Heart right ventricle (tissue), 16 donors: ENCODE data around the gene GTPBP6. TPM values are rescaled to one million over a fixed set of nuclear protein-coding genes. Genes with fewer than 3 reads are reported as not detected.

ENCODE experiments used
- ATAC-seq, 8 donors: fragments of 200-7000 bp; cut with Tn5 transposase; one replicate each; pipeline ENCODE4 v1.9.1; 2020; ENCODE audit warnings: mild to moderate bottlenecking in 8 of 8, moderate library complexity in 8 of 8, moderate number of reproducible peaks in 1 of 8
- DNase-seq, 2 donors: peaks; one replicate each; pipeline ENCODE4 v3.0.0-alpha.2; 2020
- H3K27ac ChIP-seq, 10 donors: fragments of 200-600 bp; sonication (generic) in 2 of 10; one replicate each; pipeline versions ENCODE4 v1.5.0 to v1.8.0; 2020 to 2022; ENCODE audit warnings: mild to moderate bottlenecking in 3 of 10
- H3K27me3 ChIP-seq, 7 donors: fragments of 200-600 bp; one replicate each; pipeline ENCODE4 v1.8.0; 2021 to 2022; ENCODE audit warnings: mild to moderate bottlenecking in 2 of 7
- H3K36me3 ChIP-seq, 9 donors: fragments of 200-600 bp; sonication (generic) in 1 of 9; one replicate each; pipeline versions ENCODE4 v1.5.0 to v1.8.0; 2020 to 2022; ENCODE audit warnings: mild to moderate bottlenecking in 2 of 9
- H3K4me1 ChIP-seq, 9 donors: fragments of 200-600 bp; sonication (generic) in 1 of 9; one replicate each; pipeline versions ENCODE4 v1.5.0 to v1.8.0; 2020 to 2022; ENCODE audit warnings: mild to moderate bottlenecking in 4 of 9
- H3K4me3 ChIP-seq, 10 donors: fragments of 200-600 bp; sonication (generic) in 2 of 10; one replicate each; pipeline versions ENCODE4 v1.5.0 to v1.8.0; 2020 to 2022; ENCODE audit warnings: mild to moderate bottlenecking in 7 of 10, moderate library complexity in 2 of 10
- H3K9me3 ChIP-seq, 11 donors: fragments of 200-600 bp in 10 of 11; sonication (generic) in 2 of 11; one replicate each; pipeline versions ENCODE4 v1.5.0 to v1.8.0; 2013 to 2022; ENCODE audit warnings: mild to moderate bottlenecking in 2 of 11, control low read depth in 1 of 11, moderate library complexity in 1 of 11
- WGBS, 2 donors: extraction: QIAGEN DNeasy Blood & Tissue Kit; methylation state at CpG; one replicate each; pipeline ENCODE4 v1.1.7; 2013; ENCODE audit warnings: inconsistent platforms in 1 of 2; 5-methylcytosine and 5-hydroxymethylcytosine counted together
- intact Hi-C, 10 donors: fragments of 100-400 bp; cut with DNase I; formaldehyde crosslinking; loops; one replicate each; pipeline versions ENCODE4 v1.11.1 to v1.14.2; 2022
- polyA plus RNA-seq, 2 donors: library from polyadenylated mRNA; stranded (reverse); fragments of 200-250 nt; gene quantifications; one replicate each; pipeline ENCODE4 v1.2.3, GENCODE V29; 2013
- total RNA-seq, 10 donors: library from RNA; stranded (reverse); fragmentation: NEBNext Ultra II Directional in 3 of 10; extraction: Animal tissue kit (Norgen Biotek cat#: 25700) in 3 of 10; gene quantifications; one replicate each; pipeline versions ENCODE4 v1.2.1 to v1.2.4, GENCODE V29; 2021 to 2023
- TF ChIP-seq, protein P1 (sequence below), 9 donors: fragments of 200-600 bp; sonication (generic) in 2 of 9; IDR thresholded peaks; one replicate each; pipeline versions ENCODE4 v1.5.0 to v1.8.0; 2021 to 2022; ENCODE audit warnings: antibody characterized with exemption in 9 of 9, mild to moderate bottlenecking in 5 of 9, moderate library complexity in 1 of 9
- donor health status: Arrhythmogenic right ventricular cardiomyopathy.
- donor health status: ischemic (EF 13 %, LVEDD 7.1; RV severe dilation, severe dysfunction).
- donor health status: healthy with polysubstance abuse.
- donor health status: DM: no; HTN: yes; CAD: no.
- donor health status: DM: no; HTN: no; CAD: no.
- donor health status: ischemic (EF 25% LVEDD 6.9; RV normal size, moderate dysfunction).
- donor health status: ischemic (EF 25% LVEDD 5.7; RV mildly dilated, moderate dysfunction).
- donor health status: healthy.
- donor health status: DM: yes; HTN: yes; CAD: no.
- donor health status: Ischemic cardiomyopathy.
- donor health status: ischemic (EF 35%, LVEDD 5.7; RV mildly dilated, moderate dysfunction).
- donor health status: nonischemic (EF 11% LVEDD 7.7; RV severe dilation, severe dysfunction).
- donor health status: DM: yes; HTN: yes; CAD: no.
- donor health status: PGD.
- donor health status: ischemic (EF 29% LVEDD 5.4; RV normal size, mild dysfunction).
- donor health status: nonischemic (EF 23%, LVEDD 6.1; RV moderate dilation, normal function).

The GTPBP6 gene
- total and polyA plus RNA-seq, 12 donors: 29.8 to 103 (median 46.3) TPM

DNA sequence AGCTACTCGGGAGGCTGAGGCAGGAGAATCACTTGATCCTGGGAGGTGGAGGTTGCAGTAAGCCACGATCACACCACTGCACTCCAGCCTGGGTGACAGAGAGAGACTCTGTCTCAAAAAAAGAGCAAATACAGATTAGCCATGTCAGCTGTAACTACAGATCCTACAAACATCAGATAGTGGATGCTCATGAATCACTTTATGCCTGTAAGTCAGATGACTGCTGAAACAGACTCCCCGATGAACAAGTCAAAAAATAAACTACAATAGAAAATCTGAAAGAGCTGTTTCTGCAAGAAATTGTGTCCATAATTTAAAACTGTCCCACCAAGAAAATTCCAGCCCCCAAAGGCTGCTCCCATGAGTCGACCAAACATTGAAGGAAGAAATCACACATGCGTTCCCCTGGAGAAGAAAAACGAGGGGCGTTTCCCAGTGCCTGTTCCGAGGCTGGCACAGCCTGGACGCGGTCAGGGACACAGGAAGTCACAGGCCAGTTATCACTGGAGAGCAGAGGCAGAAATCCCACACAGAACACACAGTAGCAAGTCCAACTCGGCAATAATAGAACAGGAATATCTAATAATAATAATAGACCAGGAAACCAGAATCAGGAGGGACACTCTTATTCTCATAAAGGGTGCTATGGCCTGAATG is 30.0 kb upstream of the GTPBP6 start:
- WGBS, 2 donors: 33 to 44% methylated on average over 11 of the region's 11 CpGs

DNA sequence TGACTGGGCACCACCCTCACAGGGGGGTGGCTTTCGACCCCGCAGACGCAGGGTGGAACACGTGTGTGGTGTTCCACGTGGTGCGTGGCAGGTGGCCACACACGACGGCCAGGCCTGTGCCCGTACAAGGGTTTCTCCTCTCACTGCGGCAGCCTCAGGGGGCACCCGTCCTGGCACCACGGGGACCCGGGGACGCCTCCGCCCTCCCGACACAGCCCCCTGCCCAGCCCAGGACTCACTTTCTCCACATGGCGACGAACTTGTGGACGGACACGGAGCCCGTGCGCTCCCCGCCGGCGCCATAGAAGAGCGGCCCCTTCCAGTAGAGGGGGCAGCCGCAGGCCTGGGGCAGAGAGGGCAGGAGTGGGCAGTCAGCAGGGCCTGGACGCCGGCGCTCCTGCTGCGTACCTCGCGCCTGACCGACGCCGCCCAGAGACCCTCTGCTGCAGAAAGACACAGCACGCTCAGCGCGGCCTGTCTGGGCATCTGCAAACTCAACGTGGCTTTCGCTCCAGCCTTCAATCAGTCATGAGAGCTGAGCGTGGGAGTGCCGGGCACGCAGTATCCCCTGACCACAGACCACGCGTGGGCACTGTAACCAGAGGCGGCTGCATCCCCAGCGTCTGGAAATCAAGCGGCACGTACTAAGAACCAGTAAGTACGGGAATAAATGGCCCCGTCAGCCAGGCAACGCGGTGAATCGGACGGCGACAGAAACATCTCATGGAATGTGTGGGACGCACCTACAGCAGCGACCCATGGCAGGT is 28.9 kb upstream of the GTPBP6 start:
- H3K9me3 ChIP-seq: peaks cover 0 to 2% (median 0%) of the 10 kb centered on the region in 11 donors
- ATAC-seq (peak in 1 of 8 donors; percentile 24), DNase-seq (no peak)
- intact Hi-C loops: no loop called here
- H3K36me3 ChIP-seq: peaks cover 0 to 26% (median 3%) of the 10 kb centered on the region in 9 donors
- TF ChIP-seq, protein P1, sequence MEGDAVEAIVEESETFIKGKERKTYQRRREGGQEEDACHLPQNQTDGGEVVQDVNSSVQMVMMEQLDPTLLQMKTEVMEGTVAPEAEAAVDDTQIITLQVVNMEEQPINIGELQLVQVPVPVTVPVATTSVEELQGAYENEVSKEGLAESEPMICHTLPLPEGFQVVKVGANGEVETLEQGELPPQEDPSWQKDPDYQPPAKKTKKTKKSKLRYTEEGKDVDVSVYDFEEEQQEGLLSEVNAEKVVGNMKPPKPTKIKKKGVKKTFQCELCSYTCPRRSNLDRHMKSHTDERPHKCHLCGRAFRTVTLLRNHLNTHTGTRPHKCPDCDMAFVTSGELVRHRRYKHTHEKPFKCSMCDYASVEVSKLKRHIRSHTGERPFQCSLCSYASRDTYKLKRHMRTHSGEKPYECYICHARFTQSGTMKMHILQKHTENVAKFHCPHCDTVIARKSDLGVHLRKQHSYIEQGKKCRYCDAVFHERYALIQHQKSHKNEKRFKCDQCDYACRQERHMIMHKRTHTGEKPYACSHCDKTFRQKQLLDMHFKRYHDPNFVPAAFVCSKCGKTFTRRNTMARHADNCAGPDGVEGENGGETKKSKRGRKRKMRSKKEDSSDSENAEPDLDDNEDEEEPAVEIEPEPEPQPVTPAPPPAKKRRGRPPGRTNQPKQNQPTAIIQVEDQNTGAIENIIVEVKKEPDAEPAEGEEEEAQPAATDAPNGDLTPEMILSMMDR (IDR thresholded peaks at IDR 0.05): no peak
- H3K4me1 ChIP-seq: peaks cover 0 to 17% (median 3%) of the 10 kb centered on the region in 9 donors
- whole genome bisulfite sequencing, 2 donors: 95 to 97% methylated on average over 59 of the region's 59 CpGs
- no peak overlapping the region for H3K4me3 ChIP-seq
- no peak overlapping the region for H3K27ac ChIP-seq
- H3K27me3 ChIP-seq: no peaks in the 10 kb centered on the region

More for the DNA sequence above, 30.0 kb upstream of the GTPBP6 start:
- Histone ChIP-seq H3K36me3 (peaks cover 0 to 29% (median 3%) of the 10 kb centered on the region in 9 donors), H3K9me3 (peaks cover 0 to 2% (median 0%) of the 10 kb centered on the region in 11 donors), H3K4me3 (no peak overlapping the region), H3K27me3 (no peaks in the 10 kb centered on the region), H3K27ac (peak overlapping the region in 8 of 10 donors; percentile 9 to 62 (median 48)), H3K4me1 (peaks cover 0 to 17% (median 3%) of the 10 kb centered on the region in 9 donors)
- intact Hi-C loops: no loop called here
- ATAC-seq (peak in 5 of 8 donors; percentile 38 to 76 (median 63)), DNase-seq (no peak)
- TF ChIP-seq, protein P1 (IDR thresholded peaks at IDR 0.05): no peak

DNA sequence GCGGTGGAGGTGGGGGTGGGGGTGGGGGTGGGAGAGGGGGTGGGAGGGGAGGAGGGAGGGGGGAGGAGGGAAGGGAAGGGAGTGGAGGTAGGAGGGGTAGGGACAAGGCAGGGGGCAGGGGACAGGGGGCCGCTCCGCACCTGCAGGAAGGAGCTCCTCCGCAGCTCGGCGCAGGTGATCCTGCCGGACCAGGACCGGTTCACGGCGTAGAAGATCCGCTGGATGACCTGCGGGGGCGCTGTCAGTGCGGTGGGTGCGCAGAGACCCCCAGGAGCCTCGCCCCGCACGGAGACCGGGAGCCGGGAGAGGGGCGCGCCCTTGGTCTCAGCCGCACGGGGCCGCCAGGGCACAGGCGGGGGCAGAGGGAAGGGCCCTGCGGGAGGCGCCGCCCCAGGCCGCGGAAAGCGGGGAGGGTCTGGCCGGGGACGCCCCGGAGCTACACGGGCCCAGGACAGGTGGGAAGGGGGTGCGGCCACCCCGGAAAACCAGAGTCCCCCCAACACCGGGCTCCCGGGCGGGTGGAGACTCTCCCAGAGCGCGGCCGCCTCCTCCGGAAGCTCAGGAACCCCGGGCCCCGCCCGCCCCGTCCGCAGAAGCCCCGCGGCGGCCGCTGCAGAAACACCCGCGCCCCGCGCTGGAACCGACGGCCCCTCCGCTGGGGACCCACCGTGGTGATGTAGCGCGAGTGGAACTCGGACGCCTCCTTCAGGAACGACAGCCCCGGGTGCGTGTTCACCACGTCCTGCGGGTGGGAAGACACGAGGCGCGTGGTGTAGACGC is 27.6 kb upstream of the GTPBP6 start:
- Histone ChIP-seq H3K4me1 (peaks cover 0 to 17% (median 3%) of the 10 kb centered on the region in 9 donors), H3K36me3 (peaks cover 0 to 31% (median 3%) of the 10 kb centered on the region in 9 donors), H3K27ac (no peak overlapping the region), H3K4me3 (no peak overlapping the region), H3K27me3 (no peaks in the 10 kb centered on the region), H3K9me3 (peaks cover 0 to 2% (median 0%) of the 10 kb centered on the region in 11 donors)
- ATAC-seq (peak in 1 of 8 donors; percentile 37), DNase-seq (no peak)
- TF ChIP-seq, protein P1 (IDR thresholded peaks at IDR 0.05): no peak
- intact Hi-C loops: no loop called here
- WGBS, 2 donors: 96 to 97% methylated on average over 67 to 74 of the region's 75 CpGs
